ENCODE results near the gene VAV2.

Gene VAV2

DNA sequence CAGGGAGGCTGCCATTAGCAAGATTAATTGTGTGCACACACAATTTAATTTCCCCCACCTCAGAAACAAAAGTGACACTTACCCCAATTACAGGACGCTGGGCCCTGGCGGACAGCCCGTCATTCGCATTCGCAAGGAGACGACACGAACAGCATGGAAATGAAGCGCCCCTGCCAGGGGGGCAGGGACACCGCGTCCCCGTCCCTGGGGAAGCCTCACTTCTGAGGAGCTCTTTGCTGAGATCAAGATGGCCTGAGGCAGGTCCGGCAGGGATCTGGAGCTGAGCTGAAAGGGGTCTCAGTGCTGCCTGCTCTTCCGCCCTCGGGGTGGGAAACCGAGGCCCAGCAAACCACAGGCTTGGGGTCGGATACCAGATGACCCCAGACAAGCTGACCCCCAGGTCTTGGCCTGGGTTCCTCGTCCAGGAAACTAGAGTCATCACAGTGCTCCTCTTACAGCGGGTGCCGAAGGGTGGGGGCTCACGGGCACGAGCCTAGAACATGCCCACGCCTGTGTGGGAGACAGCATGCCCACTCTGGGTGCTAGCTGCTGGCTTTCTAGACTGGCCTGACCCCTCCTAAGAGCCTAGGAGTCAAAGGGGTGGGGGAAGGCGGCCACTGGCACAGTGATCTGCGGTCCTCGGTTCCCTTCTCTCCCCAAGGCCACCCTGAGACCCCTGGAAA is 103.2 kb downstream of the VAV2 start:
- no peak overlapping the region for H3K9ac ChIP-seq (ENCODE audit: low read length)
- no peaks in the 10 kb centered on the region for H3F3A ChIP-seq (ENCODE audit: insufficient read depth)
- H3K27me3 ChIP-seq (ENCODE audit: low read length) = no peaks in the 10 kb centered on the region
- H4K20me1 ChIP-seq (ENCODE audit: low read depth, low read length) = no peaks in the 10 kb centered on the region
- peaks cover 47% of the 10 kb centered on the region for H3K79me2 ChIP-seq (ENCODE audit: insufficient read depth, low read length)
- H3K36me3 ChIP-seq (ENCODE audit: low read length) = no peaks in the 10 kb centered on the region
- TF ChIP-seq CTCF (IDR thresholded peaks at IDR 0.05; ENCODE audit: insufficient read depth, low read length, poor library complexity, severe bottlenecking) (no peak), EZH2phosphoT487 (conservative IDR thresholded peaks at IDR 0.05; ENCODE audit: low read length) (no peak)
- no peaks in the 10 kb centered on the region for H3K9me3 ChIP-seq (ENCODE audit: insufficient read depth, low read length)
- no peak overlapping the region for H3K4me2 ChIP-seq (ENCODE audit: low read depth, low read length, poor library complexity, severe bottlenecking)
- no peak overlapping the region for H3K4me3 ChIP-seq (ENCODE audit: insufficient read depth, low read length, poor library complexity, severe bottlenecking)
- H2AFZ ChIP-seq (ENCODE audit: low read depth, low read length, severe bottlenecking) = no peak overlapping the region
- H3K9me2 ChIP-seq (replicated peaks; ENCODE audit: insufficient read depth, low read length) = no peaks in the 10 kb centered on the region
- H3K27ac ChIP-seq (ENCODE audit: low read depth, low read length) = no peak overlapping the region

DNA sequence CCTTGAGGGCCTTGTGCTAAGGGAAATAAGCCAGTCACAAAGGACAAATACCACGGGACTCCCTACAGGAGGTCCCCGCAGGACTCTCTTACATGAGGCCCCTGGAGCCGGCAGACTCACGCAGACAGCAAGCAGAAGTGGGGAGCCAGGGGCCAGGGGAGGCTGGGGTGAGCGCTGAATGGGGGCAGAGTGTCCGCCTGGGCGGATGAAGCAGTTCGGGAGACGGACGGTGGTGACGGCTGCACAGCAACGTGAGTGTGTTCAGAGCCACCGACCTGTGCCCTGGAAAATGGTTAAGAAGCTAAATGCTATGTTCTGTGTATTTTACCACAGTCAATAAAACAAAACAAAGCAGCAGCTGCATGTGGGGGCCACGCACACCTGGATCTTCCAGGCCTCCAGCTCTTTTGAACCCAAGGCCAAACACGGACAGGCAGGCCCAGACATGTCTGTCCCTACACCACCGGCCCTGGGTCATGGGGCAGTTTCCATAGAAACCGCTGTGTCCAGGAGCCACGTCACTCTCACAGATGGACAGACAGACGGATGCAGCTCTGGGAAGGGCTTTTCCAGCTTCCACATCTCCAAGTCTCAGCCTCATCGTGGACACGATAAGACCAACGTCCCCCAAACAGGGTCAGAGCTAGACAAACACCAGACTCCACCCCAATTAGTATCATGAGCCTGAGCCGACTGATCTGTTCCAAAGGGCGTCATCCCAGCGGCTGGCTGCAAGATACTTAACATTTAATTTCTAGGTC is 103.9 kb downstream of the VAV2 start:
- no peaks in the 10 kb centered on the region for H3K27me3 ChIP-seq (ENCODE audit: low read length)
- no peak overlapping the region for H3K27ac ChIP-seq (ENCODE audit: low read depth, low read length)
- no peak overlapping the region for H3K4me2 ChIP-seq (ENCODE audit: low read depth, low read length, poor library complexity, severe bottlenecking)

DNA sequence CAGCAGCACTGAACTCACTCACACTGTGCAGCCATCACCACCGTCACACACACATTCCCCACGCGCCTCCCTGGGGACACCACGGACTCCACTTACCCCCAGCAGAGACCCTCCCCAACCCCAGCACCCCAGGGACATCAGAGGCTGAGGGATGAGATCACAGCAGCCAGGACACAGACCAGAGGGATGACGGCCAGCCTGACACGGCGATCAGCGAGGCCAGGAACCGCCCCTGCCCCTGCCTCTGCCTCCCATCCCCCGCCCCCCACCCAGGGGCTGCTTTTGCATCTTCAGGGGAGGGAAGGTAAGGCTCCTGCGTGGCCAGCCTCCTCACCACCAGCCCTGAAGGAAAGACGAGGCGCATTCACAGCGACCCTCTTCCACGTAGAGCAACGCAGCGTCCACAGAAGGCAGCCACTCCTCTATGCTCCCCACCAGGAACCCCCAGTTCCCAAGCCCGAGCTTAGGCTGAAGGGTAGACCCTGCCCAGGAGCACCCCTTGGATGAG is 104.5 kb downstream of the VAV2 start:
- no peak overlapping the region for H3K4me3 ChIP-seq (ENCODE audit: insufficient read depth, low read length, poor library complexity, severe bottlenecking)
- H3K27me3 ChIP-seq (ENCODE audit: low read length) = no peaks in the 10 kb centered on the region
- no peaks in the 10 kb centered on the region for H3K36me3 ChIP-seq (ENCODE audit: low read length)
- peaks cover 58% of the 10 kb centered on the region for H3K79me2 ChIP-seq (ENCODE audit: insufficient read depth, low read length)
- H3K27ac ChIP-seq (ENCODE audit: low read depth, low read length) = no peak overlapping the region
- no peak overlapping the region for H2AFZ ChIP-seq (ENCODE audit: low read depth, low read length, severe bottlenecking)
- H3K4me2 ChIP-seq (ENCODE audit: low read depth, low read length, poor library complexity, severe bottlenecking) = no peak overlapping the region
- no peak overlapping the region for H3K9ac ChIP-seq (ENCODE audit: low read length)
- no peaks in the 10 kb centered on the region for H3F3A ChIP-seq (ENCODE audit: insufficient read depth)
- no peak for TF ChIP-seq EZH2phosphoT487 (conservative IDR thresholded peaks at IDR 0.05; ENCODE audit: low read length)
- TF ChIP-seq CTCF (IDR thresholded peaks at IDR 0.05; ENCODE audit: insufficient read depth, low read length, poor library complexity, severe bottlenecking) = no peak
- H4K20me1 ChIP-seq (ENCODE audit: low read depth, low read length) = no peaks in the 10 kb centered on the region
- H3K9me3 ChIP-seq (ENCODE audit: insufficient read depth, low read length) = no peaks in the 10 kb centered on the region
- H3K9me2 ChIP-seq (replicated peaks; ENCODE audit: insufficient read depth, low read length) = no peaks in the 10 kb centered on the region

More for the DNA sequence above, 103.9 kb downstream of the VAV2 start:
- Histone ChIP-seq H3K9me3 (ENCODE audit: insufficient read depth, low read length) (no peaks in the 10 kb centered on the region), H4K20me1 (ENCODE audit: low read depth, low read length) (no peaks in the 10 kb centered on the region), H3K9me2 (replicated peaks; ENCODE audit: insufficient read depth, low read length) (no peaks in the 10 kb centered on the region), H3K4me3 (ENCODE audit: insufficient read depth, low read length, poor library complexity, severe bottlenecking) (no peak overlapping the region), H2AFZ (ENCODE audit: low read depth, low read length, severe bottlenecking) (no peak overlapping the region), H3K79me2 (ENCODE audit: insufficient read depth, low read length) (peaks cover 52% of the 10 kb centered on the region), H3F3A (ENCODE audit: insufficient read depth) (no peaks in the 10 kb centered on the region), H3K9ac (ENCODE audit: low read length) (no peak overlapping the region), H3K36me3 (ENCODE audit: low read length) (no peaks in the 10 kb centered on the region)
- no peak for TF ChIP-seq CTCF (IDR thresholded peaks at IDR 0.05; ENCODE audit: insufficient read depth, low read length, poor library complexity, severe bottlenecking)
- no peak for TF ChIP-seq EZH2phosphoT487 (conservative IDR thresholded peaks at IDR 0.05; ENCODE audit: low read length)
